Activated CD8-positive, alpha-beta memory T cell treated with anti-CD3 and anti-CD28 coated beads for 4 hours (primary cell): Measurements from ENCODE around the gene KLF11.
"Not testable (repeated sequence)": the region's sequence is repeated elsewhere in the genome, so short reads cannot be mapped to it uniquely, and the experiment has no call there.

Source experiments
- DNase-seq, 2 donors: peaks; one replicate each; pipeline ENCODE4 v3.0.0-alpha.2; 2020; ENCODE audit warnings: low read depth in 2 of 2

Gene KLF11

DNA sequence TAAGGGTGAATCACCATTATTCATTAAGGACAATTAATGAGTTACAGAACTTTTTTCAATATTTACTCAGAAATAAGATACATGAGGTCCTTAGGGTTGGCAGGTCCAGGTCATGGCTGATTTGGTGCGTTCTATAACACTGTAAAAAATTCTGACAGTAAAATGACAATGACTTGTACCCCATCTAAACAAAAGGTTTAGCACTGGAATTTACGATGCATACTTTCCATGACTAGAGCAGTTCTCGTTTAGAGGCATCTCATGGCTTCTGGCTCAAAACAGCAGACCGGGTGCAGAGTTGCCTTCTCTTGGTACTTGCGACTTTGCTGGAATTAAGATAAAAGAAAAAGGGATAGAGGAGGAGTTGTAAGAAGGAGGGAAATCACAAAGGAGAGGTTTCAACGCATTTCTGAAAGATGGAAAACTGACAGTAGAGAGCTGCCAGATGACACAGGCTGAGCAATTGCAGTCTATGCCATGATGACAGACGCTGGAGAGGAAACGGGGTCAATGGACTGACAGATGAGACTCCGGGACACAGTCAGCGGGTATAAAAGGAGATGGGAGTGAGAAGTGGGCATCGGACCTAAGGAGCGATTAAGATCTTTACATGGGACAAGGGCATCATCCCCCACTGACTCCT, 41.0 kb downstream of the KLF11 start:
- DNase-seq = no peak

DNA sequence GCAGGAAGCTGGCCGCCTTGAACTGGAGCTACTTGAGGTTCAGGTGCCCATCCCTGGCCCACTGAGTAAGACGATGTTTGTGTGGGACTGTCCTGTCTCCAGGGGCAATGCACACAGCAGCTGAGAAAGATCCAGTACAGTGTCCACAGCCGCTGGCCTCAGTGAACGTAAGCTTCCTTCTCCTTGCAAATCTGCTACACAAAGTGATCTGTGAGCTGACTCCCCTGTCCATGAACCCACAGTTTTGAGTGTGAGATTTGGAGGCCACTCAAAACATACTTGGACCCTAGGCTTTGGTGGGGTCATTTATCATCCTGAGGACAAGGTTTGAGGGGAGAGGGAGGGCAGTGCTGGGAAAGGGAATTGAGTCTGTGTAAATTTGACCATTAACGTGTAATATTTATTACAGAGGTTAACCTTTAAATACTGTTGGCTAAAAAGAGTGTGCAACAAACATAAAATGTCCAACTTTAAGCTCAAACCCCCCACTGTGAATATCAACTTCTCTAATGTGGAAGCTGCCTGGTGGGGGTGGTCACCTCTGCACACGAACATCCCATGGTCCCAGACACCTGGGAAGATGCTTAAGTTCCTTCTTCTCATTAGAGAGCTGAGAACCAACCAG, 41.8 kb downstream of the KLF11 start:
- no peak for DNase-seq

DNA sequence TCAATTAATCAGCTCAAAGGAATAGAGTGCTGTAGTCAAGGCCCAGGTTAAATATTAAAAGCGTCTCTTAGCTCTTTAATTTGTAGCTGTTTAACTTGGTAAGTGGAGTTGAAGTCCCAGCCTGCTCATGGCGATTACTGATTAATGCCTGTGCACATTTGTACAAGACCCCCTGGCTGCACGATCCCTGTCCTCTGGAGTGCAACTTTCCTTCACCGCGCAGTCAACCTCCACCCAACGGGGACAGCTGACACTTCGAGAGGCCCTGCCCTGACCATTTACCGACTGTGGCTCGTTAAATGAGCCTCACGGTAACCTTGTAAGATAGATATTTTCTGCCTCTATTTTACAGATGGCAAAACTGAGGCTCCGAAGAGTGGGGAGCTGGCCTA, 42.3 kb downstream of the KLF11 start:
- DNase-seq = no peak

DNA sequence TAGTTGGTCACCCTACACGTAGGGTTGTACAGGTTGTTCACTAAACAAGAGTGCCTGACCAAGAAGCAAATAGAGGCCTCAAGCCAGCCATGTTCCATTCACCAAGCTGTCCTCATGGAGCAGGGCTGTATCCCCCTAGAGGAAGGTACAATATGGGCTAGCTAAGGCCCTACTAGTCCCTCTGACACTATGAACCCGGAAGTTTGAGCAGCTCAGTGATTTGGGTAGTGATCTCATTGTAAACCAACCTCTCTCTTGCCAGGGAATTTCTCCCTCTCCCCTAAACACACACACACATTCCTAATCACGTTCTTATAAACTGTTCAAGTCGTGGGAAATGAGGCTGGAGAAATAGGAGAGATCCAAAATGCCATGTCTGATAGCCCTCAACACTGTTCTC, 43.6 kb downstream of the KLF11 start:
- no peak for DNase-seq

DNA sequence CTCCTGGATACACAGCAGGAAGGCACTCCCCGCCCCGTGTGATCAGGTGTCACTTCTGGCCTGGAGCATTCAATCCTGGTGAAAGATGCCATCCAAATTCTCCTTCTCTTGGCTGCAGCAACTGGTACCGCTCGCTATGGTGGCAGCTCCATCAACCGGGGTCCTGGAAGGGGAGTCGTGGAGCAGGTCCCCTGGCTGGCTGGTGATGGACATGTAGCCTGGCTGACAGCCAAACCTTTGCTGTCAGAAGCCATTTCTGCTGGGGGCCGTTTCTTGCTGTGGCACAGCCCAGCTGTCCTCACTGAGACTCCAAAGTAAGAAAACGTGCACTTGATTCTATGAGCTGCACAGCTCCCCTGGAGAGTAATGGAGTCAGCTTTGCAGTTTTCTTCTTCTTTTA, 44.0 kb downstream of the KLF11 start:
- no peak for DNase-seq

DNA sequence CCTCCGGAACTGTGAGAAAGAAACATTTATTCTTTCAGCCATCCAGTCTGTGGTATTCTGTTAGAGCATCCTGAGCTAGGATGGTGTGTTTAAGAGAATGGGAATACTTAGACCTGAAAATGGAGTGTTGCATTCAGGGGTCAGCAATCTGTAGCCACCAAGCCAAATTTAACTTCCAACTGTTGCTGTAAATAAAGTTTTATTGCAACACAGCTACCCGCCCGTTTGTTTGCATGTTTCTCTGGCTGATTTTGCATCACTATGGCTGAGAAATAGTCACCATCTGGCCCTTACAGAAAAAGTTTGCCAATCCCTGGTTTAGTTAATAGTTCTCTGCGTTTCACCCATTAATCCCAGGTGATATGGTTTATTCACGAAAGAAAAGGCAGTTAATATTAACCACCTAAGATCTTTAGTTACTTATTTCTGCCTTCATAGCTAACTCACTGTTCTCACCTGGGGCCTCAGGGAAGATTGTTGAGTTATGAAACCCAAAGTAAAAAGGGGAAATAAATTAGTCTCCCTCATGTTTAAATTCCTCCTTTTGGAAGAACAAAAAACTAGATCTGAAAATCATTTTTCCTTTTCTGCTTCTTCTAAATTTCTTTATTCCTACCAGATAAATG, 46.3 kb downstream of the KLF11 start:
- no peak for DNase-seq

DNA sequence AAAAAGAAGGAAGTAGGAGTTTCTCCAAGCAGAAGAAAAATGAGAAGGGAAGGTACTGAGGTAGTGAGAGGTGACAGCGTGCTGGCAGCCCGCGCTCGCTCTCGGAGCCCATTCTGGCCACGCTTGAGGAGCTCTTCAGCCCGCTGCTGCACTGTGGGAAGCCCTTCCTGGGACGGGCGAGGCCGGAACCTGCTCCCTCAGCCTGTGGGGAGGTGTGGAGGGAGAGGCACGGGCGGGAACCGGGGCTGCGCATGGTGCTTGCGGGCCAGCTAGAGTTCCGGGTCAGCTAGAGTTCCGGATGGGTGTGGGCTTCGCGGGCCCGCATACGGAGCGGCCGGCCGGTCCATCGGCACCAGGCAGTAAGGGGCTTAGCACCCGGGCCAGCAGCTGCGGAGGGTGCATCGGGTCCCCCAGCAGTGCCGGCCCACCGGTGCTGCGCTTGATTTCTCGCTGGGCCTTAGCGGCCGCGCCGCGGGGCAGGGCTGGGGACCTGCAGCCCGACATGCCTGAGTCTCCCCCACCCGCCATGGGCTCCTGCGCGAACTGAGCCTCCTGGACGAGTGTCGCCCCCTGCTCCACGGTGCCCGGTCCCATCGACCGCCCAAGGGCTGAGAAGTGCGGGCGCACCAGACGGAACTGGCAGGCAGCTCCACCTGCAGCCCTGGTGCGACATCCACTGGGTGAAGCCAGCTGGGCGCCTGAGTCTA, 48.0 kb downstream of the KLF11 start:
- DNase-seq = no peak

DNA sequence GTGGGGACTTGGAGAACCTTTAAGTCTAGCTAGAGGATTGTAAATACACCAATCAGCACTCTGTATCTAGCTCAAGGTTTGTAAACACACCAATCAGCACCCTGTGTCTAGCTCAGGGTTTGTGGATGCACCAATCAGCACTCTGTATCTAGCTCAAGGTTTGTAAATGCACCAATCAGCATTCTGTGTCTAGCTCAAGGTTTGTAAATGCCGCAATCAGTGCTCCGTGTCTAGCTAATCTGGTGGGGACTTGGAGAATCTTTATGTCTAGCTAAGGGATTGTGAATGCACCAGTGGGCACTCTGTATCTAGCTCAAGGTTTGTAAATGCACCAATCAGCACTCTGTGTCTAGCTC, 48.5 kb downstream of the KLF11 start:
- not testable (repeated sequence) for DNase-seq

DNA sequence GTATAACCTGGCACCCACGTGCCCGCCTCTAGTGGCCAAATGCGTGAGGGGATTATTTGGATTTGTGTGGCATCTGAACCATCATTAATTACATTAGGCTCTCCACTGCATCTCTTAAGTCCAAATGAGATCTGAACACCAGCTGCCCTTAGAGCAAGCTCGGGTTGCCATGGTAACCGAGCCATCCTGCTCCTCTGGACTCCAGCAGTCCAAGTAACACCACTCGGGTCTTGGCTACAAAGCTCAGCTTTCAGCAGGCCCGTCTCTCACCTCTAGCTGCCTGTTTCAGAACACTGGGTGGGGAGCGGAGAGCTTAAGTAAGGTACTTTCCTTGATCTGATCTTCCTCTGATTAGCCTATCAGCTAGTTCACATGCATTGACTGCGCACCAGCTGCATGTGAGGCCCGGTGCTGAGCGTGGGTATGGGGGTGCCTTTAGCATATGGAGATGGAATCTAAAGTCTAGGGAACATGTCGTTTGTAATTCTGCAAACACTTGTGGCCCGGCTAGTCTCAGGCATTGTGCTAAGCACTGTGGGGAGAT, 51.0 kb downstream of the KLF11 start:
- no peak for DNase-seq

DNA sequence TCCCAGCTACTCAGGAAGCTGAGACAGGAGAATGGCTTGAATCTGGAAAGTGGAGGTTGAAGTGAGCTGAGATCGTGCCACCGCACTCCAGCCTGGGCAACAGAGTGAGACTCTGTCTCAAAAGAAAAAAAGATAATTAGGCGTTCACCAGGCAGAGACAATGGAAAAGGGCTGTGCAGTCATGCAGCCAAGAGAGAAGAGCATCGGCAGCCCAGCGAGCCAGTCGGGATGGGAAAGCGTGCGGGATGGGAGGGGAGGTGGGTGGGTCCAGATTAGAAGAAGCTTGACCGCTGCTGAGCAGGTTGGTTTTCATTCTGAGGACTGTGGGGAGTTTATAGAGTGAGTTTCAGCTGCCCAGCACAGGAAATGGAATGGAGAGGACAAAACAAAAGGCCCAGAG, 51.8 kb downstream of the KLF11 start:
- no peak for DNase-seq

DNA sequence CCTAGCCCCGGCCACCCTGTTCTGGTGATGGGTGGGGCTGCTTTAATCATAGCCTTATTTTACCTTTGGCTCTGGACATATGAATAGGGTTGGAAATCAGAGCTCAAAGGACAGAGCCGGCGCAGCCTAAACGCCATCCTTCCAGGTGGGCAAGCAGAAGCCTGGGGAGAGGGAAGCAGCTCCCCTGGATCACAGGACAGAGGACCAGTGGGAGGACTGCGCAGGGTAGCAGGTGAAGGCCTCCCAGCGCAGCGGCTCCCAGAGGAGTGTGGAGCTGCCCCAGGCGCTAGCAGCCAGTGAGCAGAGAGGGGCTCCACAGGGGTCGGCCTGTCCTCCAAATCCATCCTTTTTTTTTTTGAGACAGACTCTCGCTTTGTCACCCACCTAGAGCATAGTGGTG, 53.3 kb downstream of the KLF11 start:
- no peak for DNase-seq

DNA sequence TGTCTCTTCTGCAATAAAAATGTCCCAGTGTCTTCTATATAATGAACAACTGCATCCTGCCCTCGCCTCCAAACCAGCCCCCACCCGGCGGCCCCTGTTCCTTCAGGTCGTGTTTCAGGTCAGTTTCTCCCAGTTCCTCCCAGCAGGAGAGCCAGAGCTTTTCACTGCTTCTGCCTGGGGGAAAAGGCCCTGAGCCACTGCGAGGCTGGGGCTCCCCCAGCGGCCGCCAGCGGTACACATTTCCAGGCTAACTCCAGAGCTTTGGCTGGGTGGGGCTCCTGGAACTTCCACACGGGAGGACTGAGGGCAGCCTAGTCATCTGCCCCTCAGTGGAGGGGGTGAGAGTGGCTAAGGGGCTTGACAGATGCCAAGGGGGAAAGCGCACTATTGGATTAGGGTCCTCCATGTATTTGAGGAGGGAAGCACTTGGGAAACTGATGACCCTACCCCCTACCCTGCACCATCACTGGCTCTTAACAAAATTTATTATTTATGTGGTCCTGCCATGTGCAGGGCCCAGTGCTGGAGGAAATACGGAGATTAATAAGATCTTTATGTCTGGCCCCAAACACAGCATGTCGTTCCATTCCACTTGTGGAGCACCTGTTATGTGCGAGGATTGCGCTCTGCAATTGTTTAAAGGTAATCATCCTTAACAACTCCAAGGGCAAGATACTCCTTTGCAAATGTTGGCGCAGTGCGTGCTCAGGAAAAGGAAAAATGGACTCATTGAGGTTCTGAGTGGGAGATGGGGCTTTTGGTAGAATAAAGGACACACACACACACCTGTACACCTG, 54.2 kb downstream of the KLF11 start:
- DNase-seq = no peak

DNA sequence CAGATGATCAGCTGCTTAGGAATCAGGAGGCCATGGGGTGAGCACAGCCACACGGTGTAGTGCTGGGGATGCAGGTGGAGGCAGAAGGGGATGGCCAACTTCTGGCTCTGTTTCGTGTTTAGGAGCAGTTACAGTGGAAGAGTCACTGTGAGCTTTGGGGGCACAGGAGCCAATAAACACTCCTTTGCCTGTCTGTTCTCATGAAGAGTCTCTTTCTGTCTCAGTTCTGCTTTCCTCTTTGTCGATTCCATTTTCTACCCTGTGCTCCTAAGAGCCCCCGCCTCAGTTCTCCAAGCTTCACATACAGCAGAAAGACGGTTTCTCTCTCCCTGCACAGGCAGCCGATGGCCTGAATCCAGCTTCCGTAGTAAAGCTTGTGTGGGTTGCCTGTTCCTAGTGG, 58.1 kb downstream of the KLF11 start:
- no peak for DNase-seq

DNA sequence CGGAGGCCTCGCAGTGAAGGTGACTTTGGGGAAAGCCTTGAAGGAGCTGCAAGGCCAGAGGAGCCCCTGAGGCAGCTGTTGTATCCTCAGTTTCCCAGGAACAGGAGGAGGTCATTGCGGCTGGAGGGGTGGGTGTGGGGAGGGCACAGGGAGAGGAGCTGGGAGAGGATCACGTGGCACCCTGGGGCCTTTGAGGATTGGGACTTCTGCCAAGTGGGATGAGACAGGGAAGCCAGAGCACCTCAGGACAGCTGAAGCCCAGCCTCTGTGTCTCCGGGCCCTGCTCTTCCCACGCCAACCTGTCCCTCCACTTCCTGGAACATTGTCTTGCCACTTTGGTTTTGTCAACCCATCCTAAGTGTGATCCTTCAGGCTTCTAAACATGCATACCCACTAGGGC, 59.8 kb downstream of the KLF11 start:
- no peak for DNase-seq
